Neutrophil (primary cell): ENCODE data around the gene MZB1.
A peak's percentile ranks its signal among the peaks of the same experiment; 100 is the strongest.

ENCODE experiments used
- H3K27ac ChIP-seq: fragments of 200-600 bp; sonication (generic); 2 replicates; pipeline ENCODE4 v1.5.1; 2016; ENCODE audit warnings: mild to moderate bottlenecking, moderate library complexity
- H3K27me3 ChIP-seq: fragments of 200-600 bp; sonication (generic); 2 replicates; pipeline ENCODE4 v1.6.0; 2016; ENCODE audit warnings: mild to moderate bottlenecking
- H3K36me3 ChIP-seq: fragments of 200-600 bp; sonication (generic); 2 replicates; pipeline ENCODE4 v1.5.1; 2017
- H3K4me1 ChIP-seq, 2 experiments: fragments of 200-600 bp in 1 of 2; sonication (generic) in 1 of 2; 1 replicate in 1 of 2; 2 replicates in 1 of 2; pipeline versions ENCODE4 v1.5.1 to v1.6.1; 2013 to 2016; ENCODE audit warnings: low read depth in 1 of 2, low read length in 1 of 2, mild to moderate bottlenecking in 1 of 2, moderate library complexity in 1 of 2; ENCODE audit not compliant: control insufficient read depth in 1 of 2, insufficient read depth in 1 of 2
- H3K4me3 ChIP-seq, 2 experiments: fragments of 200-600 bp in 1 of 2; sonication (generic) in 1 of 2; 1 replicate in 1 of 2; 2 replicates in 1 of 2; pipeline ENCODE4 v1.5.1; 2013 to 2016; ENCODE audit warnings: low read depth in 1 of 2, low read length in 1 of 2, mild to moderate bottlenecking in 1 of 2, moderate library complexity in 1 of 2
- H3K9me3 ChIP-seq: fragments of 200-600 bp; sonication (generic); 2 replicates; pipeline ENCODE4 v1.5.1; 2016
- TF ChIP-seq, protein P1 (sequence below): fragments of 200-600 bp; sonication (generic); IDR thresholded peaks from 2 replicates; pipeline ENCODE4 v1.5.1; 2016; ENCODE audit warnings: antibody characterized with exemption

MZB1 gene

DNA sequence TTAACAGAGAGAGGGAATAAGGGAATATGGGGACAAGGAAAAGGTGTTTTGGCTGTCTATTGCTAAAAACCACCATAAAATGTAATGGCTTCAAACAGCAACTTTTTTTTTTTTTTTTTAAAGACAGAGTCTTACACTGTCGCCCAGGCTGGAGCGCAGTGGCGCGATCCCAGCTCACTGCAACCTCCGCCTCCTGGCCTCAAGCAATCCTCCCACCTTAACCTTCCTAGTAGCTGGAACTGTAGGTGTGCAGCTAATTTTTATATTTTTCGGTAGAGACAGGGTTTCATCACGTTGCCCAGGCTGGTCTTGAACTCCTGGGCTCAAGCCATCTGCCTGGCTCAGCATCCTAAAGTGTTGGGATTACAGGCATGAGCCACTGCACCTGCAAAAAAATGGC lies 18.5 kb upstream of the MZB1 start:
- Histone ChIP-seq H3K27ac (no peak overlapping the region), H3K4me1 (peaks cover 11 to 13% of the 10 kb centered on the region in 2 experiments), H3K4me3 (no peak overlapping the region), H3K9me3 (no peaks in the 10 kb centered on the region), H3K27me3 (no peaks in the 10 kb centered on the region), H3K36me3 (no peaks in the 10 kb centered on the region)
- TF ChIP-seq, protein P1, sequence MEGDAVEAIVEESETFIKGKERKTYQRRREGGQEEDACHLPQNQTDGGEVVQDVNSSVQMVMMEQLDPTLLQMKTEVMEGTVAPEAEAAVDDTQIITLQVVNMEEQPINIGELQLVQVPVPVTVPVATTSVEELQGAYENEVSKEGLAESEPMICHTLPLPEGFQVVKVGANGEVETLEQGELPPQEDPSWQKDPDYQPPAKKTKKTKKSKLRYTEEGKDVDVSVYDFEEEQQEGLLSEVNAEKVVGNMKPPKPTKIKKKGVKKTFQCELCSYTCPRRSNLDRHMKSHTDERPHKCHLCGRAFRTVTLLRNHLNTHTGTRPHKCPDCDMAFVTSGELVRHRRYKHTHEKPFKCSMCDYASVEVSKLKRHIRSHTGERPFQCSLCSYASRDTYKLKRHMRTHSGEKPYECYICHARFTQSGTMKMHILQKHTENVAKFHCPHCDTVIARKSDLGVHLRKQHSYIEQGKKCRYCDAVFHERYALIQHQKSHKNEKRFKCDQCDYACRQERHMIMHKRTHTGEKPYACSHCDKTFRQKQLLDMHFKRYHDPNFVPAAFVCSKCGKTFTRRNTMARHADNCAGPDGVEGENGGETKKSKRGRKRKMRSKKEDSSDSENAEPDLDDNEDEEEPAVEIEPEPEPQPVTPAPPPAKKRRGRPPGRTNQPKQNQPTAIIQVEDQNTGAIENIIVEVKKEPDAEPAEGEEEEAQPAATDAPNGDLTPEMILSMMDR = no peak

DNA sequence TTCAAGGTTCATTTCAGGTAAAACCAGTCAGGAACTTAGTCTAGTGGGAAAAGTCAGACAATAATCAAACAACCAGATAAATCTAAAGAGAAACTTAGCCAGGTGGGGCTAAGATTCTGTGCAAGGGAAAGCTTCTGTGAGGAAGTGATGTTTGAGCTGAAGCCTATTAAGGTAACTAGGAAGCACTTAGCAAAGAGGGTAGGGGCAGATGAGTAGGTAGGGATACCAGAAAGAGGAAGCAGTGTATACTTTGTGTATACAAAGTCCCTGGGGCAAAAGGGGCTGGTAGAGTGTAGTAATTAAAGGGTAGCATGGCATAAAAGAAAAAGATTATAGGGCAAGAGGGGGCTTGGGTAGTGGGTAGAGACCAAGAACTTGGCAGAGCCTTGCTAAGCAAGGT lies 17.8 kb upstream of the MZB1 start:
- no peak overlapping the region for H3K4me3 ChIP-seq

DNA sequence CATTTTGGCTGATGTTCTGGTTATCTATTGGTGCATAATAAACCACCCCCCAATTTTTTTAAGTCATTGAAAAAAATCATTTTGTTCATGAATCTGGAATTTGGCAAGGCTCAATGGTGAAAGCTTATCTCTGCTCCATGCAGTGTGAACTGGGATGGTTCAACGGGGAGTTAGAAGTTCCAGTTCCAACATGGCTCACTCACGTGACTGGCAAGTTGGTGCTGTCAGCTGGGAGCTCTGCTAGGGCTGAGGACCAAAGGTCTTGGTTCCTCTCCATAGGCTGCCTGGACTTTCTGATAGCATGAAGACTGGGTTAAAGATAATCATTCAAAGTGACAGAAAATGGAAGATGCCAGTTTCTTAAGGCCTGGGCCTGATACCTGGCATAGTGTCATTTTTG lies 17.2 kb upstream of the MZB1 start:
- H3K27me3 ChIP-seq = no peaks in the 10 kb centered on the region
- H3K27ac ChIP-seq = peak overlapping the region; percentile 2
- TF ChIP-seq, protein P1 = no peak
- H3K4me1 ChIP-seq = peaks cover 14 to 16% of the 10 kb centered on the region in 2 experiments
- H3K9me3 ChIP-seq = no peaks in the 10 kb centered on the region
- no peak overlapping the region for H3K4me3 ChIP-seq
- no peaks in the 10 kb centered on the region for H3K36me3 ChIP-seq

More for the DNA sequence above, 17.8 kb upstream of the MZB1 start:
- TF ChIP-seq, protein P1 = no peak
- no peaks in the 10 kb centered on the region for H3K27me3 ChIP-seq
- no peaks in the 10 kb centered on the region for H3K36me3 ChIP-seq
- peak overlapping the region; percentile 2 for H3K27ac ChIP-seq
- H3K9me3 ChIP-seq = no peaks in the 10 kb centered on the region
- H3K4me1 ChIP-seq = peaks cover 14 to 16% of the 10 kb centered on the region in 2 experiments

DNA sequence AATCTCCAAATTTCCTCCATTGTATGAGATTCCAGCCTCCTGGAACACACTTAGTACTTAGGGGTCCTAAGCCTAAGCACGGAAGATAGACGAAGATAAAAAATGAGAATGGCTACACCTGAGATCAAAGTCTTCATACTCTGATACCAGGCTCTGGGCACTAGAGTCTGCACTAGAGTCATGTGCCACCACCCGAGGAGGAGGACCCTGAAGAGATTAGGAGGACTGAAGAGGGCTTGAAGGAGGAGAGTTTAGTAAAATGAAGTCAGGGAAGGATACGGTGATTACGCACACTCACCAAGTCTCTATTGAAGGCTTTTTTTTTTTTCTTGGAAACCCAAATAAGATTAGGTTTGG lies 14.7 kb upstream of the MZB1 start:
- no peaks in the 10 kb centered on the region for H3K36me3 ChIP-seq
- no peaks in the 10 kb centered on the region for H3K27me3 ChIP-seq
- peak overlapping the region; percentile 70 to 91 for H3K4me3 ChIP-seq
- TF ChIP-seq, protein P1 = no peak
- peaks cover 14 to 16% of the 10 kb centered on the region in 2 experiments for H3K4me1 ChIP-seq
- H3K27ac ChIP-seq = peak overlapping the region; percentile 92
- no peaks in the 10 kb centered on the region for H3K9me3 ChIP-seq

DNA sequence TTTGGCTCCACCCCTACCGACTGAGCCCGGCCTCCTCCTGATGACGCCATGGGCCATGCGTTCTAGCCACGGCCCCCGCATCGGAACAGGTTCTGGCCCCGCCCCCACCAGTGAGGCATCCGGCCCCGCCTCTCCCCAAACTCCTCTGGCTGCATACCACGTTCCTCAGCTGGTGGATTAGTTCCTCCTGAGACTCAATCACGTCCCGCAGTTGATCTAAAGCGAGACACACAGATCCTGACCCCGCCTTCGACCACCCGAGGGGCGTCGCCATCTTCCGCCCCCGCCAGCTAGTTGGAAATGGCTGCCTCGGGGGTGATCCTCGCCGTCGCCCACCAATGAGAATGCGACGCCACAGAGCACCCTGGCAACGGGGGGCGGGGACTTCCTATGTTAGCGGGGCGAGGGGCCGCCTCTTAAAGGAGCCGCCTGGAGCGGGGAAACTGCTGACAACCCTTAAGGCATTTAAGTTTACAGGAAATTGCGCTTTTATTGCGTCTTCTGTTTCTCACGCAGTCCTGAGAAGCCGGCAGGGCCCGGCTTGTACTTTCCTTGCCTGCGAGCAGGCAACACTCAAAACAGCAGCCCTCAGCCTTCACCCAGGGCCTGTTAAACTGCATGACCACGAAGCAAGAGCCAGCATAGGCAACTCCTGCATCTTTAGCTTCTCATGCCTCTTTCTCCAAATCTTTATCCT lies 14.2 kb upstream of the MZB1 start, which contains the start of gene SPATA24:
Gene SPATA24, minus strand, starts transcription at position 303 of the 697 bp plus-strand sequence. Its CDS starts 29 bp downstream, at position 274.
- H3K9me3 ChIP-seq = no peaks in the 10 kb centered on the region
- no peaks in the 10 kb centered on the region for H3K27me3 ChIP-seq
- H3K36me3 ChIP-seq = no peaks in the 10 kb centered on the region
- H3K4me1 ChIP-seq = peaks cover 14 to 16% of the 10 kb centered on the region in 2 experiments
- TF ChIP-seq, protein P1 = no peak
- H3K27ac ChIP-seq = peak within 1 kb of the TSS; percentile 92
- H3K4me3 ChIP-seq = peak within 1 kb of the TSS; percentile 70 to 91
